ENCODE results near the gene KCTD2. TPM values are rescaled to one million over a fixed set of nuclear protein-coding genes. Genes with fewer than 3 reads are reported as not detected.

Gene KCTD2
- total RNA-seq, 4 donors from 2014 or later = 25.3 to 37.7 (median 31.3) TPM

- TF ChIP-seq POLR2AphosphoS5 (IDR thresholded peaks at IDR 0.05) = peak in 2 of 3 donors; percentile 46 to 74
- peak; percentile 10 to 55 for TF ChIP-seq CTCF (IDR thresholded peaks at IDR 0.05)
- TF ChIP-seq POLR2A (IDR thresholded peaks at IDR 0.05) = peak in 1 of 2 donors; percentile 28
- TF ChIP-seq EP300 (IDR thresholded peaks at IDR 0.05) = no peak
- under 1% methylated on average over 53 of the region's 63 CpGs for WGBS
- Histone ChIP-seq H3K36me3 (peaks cover 11% of the 10 kb centered on the region), H3K9me3 (no peaks in the 10 kb centered on the region), H3K27me3 (no peaks in the 10 kb centered on the region), H3K4me1 (peaks cover 32% of the 10 kb centered on the region), H3K27ac (peak within 1 kb of the TSS; percentile 94), H3K4me3 (peak within 1 kb of the TSS; percentile 77)
- DNase-seq (ENCODE audit: low spot score in 2 of 2) = peak; percentile 90 to 94
Measured at GRCh38 chr17:75012346-75013091, 34.5 kb upstream of the KCTD2 start, which contains the start of gene MRPL58. Gene MRPL58 (plus strand): TSS chr17:75012670. CDS start chr17:75012687, 17 bp downstream.

GRCh38 chr17:75013092-75013559 lies 33.9 kb upstream of the KCTD2 start:
- peaks cover 32% of the 10 kb centered on the region for H3K4me1 ChIP-seq
- no peak for DNase-seq (ENCODE audit: low spot score in 2 of 2)
- peak overlapping the region; percentile 77 for H3K4me3 ChIP-seq
- peaks cover 15% of the 10 kb centered on the region for H3K36me3 ChIP-seq
- H3K27ac ChIP-seq = peak overlapping the region; percentile 94
- H3K9me3 ChIP-seq = no peaks in the 10 kb centered on the region
- 0% methylated on average over 2 of the region's 10 CpGs for WGBS
- no peaks in the 10 kb centered on the region for H3K27me3 ChIP-seq
- no peak for TF ChIP-seq EP300 (IDR thresholded peaks at IDR 0.05)
- TF ChIP-seq POLR2A (IDR thresholded peaks at IDR 0.05) = no peak
- TF ChIP-seq CTCF (IDR thresholded peaks at IDR 0.05) = no peak
- no peak for TF ChIP-seq POLR2AphosphoS5 (IDR thresholded peaks at IDR 0.05)

GRCh38 chr17:75019146-75019545 lies 27.9 kb upstream of the KCTD2 start:
- WGBS = 82% methylated on average over 5 of the region's 5 CpGs
- no peaks in the 10 kb centered on the region for H3K27me3 ChIP-seq
- TF ChIP-seq POLR2A (IDR thresholded peaks at IDR 0.05) (no peak), POLR2AphosphoS5 (IDR thresholded peaks at IDR 0.05) (no peak), CTCF (IDR thresholded peaks at IDR 0.05) (no peak), EP300 (IDR thresholded peaks at IDR 0.05) (no peak)
- H3K4me1 ChIP-seq = peaks cover 4% of the 10 kb centered on the region
- H3K36me3 ChIP-seq = peaks cover 55% of the 10 kb centered on the region
- no peaks in the 10 kb centered on the region for H3K9me3 ChIP-seq
- DNase-seq (ENCODE audit: low spot score in 2 of 2) = no peak
- H3K27ac ChIP-seq = no peak overlapping the region
- H3K4me3 ChIP-seq = no peak overlapping the region

- H3K36me3 ChIP-seq = peaks cover 55% of the 10 kb centered on the region
- H3K4me3 ChIP-seq = no peak overlapping the region
- DNase-seq (ENCODE audit: low spot score in 2 of 2) = no peak
- peaks cover 4% of the 10 kb centered on the region for H3K4me1 ChIP-seq
- TF ChIP-seq POLR2A (IDR thresholded peaks at IDR 0.05) = no peak
- TF ChIP-seq EP300 (IDR thresholded peaks at IDR 0.05) = no peak
- no peak for TF ChIP-seq CTCF (IDR thresholded peaks at IDR 0.05)
- no peak for TF ChIP-seq POLR2AphosphoS5 (IDR thresholded peaks at IDR 0.05)
- no peaks in the 10 kb centered on the region for H3K9me3 ChIP-seq
- no peaks in the 10 kb centered on the region for H3K27me3 ChIP-seq
- no peak overlapping the region for H3K27ac ChIP-seq
- WGBS = 93% methylated on average over 3 of the region's 3 CpGs
Measured at GRCh38 chr17:75019710-75020109, 27.3 kb upstream of the KCTD2 start.

- Histone ChIP-seq H3K36me3 (peaks cover 55% of the 10 kb centered on the region), H3K4me1 (peaks cover 4% of the 10 kb centered on the region), H3K27me3 (no peaks in the 10 kb centered on the region), H3K4me3 (no peak overlapping the region), H3K9me3 (no peaks in the 10 kb centered on the region), H3K27ac (no peak overlapping the region)
- DNase-seq (ENCODE audit: low spot score in 2 of 2) = no peak
- 81% methylated on average over 19 of the region's 19 CpGs for WGBS
- no peak for TF ChIP-seq CTCF (IDR thresholded peaks at IDR 0.05)
- no peak for TF ChIP-seq POLR2A (IDR thresholded peaks at IDR 0.05)
- TF ChIP-seq POLR2AphosphoS5 (IDR thresholded peaks at IDR 0.05) = no peak
- TF ChIP-seq EP300 (IDR thresholded peaks at IDR 0.05) = no peak
Measured at GRCh38 chr17:75020331-75021110, 26.5 kb upstream of the KCTD2 start.

All from suprapubic skin (tissue), 4 donors.